Suprapubic skin (tissue), 4 donors: ENCODE results near the gene PLA2G4C. TPM values are rescaled to one million over a fixed set of nuclear protein-coding genes. Genes with fewer than 3 reads are reported as not detected.

Experiments used
- DNase-seq, 2 donors: peaks; one replicate each; pipeline ENCODE4 v3.0.0-alpha.2; 2019; ENCODE audit warnings: low spot score in 2 of 2
- H3K27ac ChIP-seq: fragments of 200-600 bp; sonication (generic); one replicate; pipeline ENCODE4 v1.5.1; 2019
- H3K27me3 ChIP-seq: fragments of 200-600 bp; sonication (generic); one replicate; pipeline ENCODE4 v1.5.1; 2019
- H3K36me3 ChIP-seq: fragments of 200-600 bp; sonication (generic); one replicate; pipeline ENCODE4 v1.5.1; 2019
- H3K4me1 ChIP-seq: fragments of 200-600 bp; sonication (generic); one replicate; pipeline ENCODE4 v1.5.1; 2019
- H3K4me3 ChIP-seq: fragments of 200-600 bp; sonication (generic); one replicate; pipeline ENCODE4 v1.5.1; 2019; ENCODE audit warnings: mild to moderate bottlenecking
- H3K9me3 ChIP-seq: fragments of 200-600 bp; sonication (generic); one replicate; pipeline ENCODE4 v1.5.1; 2019
- EP300 ChIP-seq: sonication (generic); formaldehyde crosslinking; IDR thresholded peaks from one replicate; pipeline ENCODE4 v1.6.1; 2017; ENCODE audit warnings: antibody characterized with exemption
- POLR2A ChIP-seq, 2 donors: fragments of 450-650 bp; IDR thresholded peaks; one replicate each; pipeline ENCODE4 v1.6.1; 2017; ENCODE audit warnings: antibody characterized with exemption in 2 of 2, mild to moderate bottlenecking in 2 of 2, moderate library complexity in 2 of 2
- POLR2AphosphoS5 ChIP-seq, 3 donors: sonication (generic); formaldehyde crosslinking; IDR thresholded peaks; one replicate each; pipeline ENCODE4 v1.6.1; 2017; ENCODE audit warnings: antibody characterized with exemption in 3 of 3
- WGBS: methylation state at CpG from one replicate; pipeline ENCODE4 v1.1.5; 2018; 5-methylcytosine and 5-hydroxymethylcytosine counted together
- total RNA-seq, 4 donors: library from RNA; depleted of rRNA; stranded (reverse); fragments of >200 nt; gene quantifications; one replicate each; pipeline ENCODE4 v1.1.0, GENCODE V29; 2016
- TF ChIP-seq, protein P1 (sequence below), 2 donors: fragments of 200-600 bp in 1 of 2; fragments of 450-650 bp in 1 of 2; sonication (generic) in 1 of 2; IDR thresholded peaks; one replicate each; pipeline ENCODE4 v1.5.1; 2016 to 2019; ENCODE audit warnings: antibody characterized with exemption in 2 of 2, mild to moderate bottlenecking in 1 of 2, moderate library complexity in 1 of 2

The PLA2G4C gene
- total RNA-seq, 4 donors from 2014 or later: 1.4 to 9.1 (median 5.7) TPM

DNA sequence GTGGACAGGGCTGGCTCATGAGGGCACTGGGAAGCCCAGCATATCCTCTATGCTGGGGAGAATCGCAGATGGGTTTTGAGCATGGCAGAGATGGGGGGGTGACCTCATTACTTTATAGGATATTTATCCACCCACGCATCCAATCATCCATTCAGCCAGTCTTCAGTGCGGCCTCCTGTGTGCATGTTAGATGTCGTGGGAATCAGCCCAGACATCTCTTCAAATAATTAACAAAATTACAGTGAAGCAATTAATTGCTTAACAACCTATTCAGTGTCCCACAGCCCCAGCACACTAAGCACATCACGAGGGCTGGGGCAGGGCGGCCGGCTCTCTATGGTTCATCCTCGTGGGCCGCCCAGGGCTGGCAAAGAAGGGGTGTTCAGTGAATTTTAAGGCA, 38.0 kb upstream of the PLA2G4C start:
- no peak for DNase-seq
- no peak overlapping the region for H3K27ac ChIP-seq
- TF ChIP-seq, protein P1, sequence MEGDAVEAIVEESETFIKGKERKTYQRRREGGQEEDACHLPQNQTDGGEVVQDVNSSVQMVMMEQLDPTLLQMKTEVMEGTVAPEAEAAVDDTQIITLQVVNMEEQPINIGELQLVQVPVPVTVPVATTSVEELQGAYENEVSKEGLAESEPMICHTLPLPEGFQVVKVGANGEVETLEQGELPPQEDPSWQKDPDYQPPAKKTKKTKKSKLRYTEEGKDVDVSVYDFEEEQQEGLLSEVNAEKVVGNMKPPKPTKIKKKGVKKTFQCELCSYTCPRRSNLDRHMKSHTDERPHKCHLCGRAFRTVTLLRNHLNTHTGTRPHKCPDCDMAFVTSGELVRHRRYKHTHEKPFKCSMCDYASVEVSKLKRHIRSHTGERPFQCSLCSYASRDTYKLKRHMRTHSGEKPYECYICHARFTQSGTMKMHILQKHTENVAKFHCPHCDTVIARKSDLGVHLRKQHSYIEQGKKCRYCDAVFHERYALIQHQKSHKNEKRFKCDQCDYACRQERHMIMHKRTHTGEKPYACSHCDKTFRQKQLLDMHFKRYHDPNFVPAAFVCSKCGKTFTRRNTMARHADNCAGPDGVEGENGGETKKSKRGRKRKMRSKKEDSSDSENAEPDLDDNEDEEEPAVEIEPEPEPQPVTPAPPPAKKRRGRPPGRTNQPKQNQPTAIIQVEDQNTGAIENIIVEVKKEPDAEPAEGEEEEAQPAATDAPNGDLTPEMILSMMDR (IDR thresholded peaks at IDR 0.05): no peak
- TF ChIP-seq POLR2AphosphoS5 (IDR thresholded peaks at IDR 0.05): no peak
- no peaks in the 10 kb centered on the region for H3K27me3 ChIP-seq
- no peak overlapping the region for H3K4me3 ChIP-seq
- WGBS: 80% methylated on average over 4 of the region's 9 CpGs
- H3K36me3 ChIP-seq: peaks cover 53% of the 10 kb centered on the region
- no peaks in the 10 kb centered on the region for H3K4me1 ChIP-seq
- H3K9me3 ChIP-seq: no peaks in the 10 kb centered on the region

DNA sequence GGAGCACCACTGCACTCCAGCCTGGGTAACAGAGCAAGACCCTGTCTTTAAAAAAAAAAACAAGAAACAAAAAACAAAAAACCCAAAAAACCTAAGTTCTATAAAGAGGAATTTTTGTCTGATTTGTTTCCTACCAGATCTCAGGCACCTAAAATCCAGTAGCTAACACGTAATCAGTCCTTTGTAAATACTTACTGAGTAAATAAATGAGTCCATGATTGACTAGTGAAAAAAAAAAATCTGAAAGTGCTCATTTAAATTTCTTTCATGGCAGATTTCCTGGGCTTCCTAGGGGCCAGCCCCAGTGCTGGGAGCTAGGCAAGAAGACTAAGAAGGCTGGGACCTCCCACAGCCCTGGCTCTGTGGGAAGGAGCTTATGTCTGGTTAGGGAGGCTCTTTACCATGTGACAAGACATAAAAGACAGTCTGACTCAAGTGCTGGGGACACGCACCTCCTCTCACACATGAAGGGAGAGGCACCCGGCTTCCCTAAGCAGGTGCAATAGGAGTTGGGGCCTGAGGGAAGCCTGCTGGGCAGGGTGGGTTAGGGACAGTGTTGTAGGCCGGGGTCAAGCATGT, 37.1 kb upstream of the PLA2G4C start:
- Histone ChIP-seq H3K36me3 (peaks cover 62% of the 10 kb centered on the region), H3K27me3 (no peaks in the 10 kb centered on the region)
- WGBS: 72% methylated on average over 4 of the region's 4 CpGs

DNA sequence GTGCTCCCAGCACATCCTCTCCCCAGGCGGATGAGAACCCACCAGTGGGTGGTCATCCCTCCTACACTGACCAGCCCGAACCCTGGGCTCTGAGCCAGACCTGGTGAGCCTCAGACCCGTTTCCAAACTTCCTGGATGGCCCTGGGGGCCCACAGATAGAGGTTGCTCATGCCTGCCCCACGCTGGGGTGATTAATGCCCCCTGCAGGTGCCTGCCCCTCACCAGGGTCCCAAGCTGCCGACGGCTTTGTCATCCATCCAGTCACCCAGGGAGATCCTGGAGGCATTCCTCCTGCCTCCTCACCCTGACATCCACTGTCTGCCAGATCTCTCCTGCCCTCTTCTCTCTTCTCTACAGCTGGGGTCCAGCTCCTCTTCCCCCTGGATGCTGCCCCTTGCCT, 28.4 kb upstream of the PLA2G4C start:
- Histone ChIP-seq H3K4me3 (no peak overlapping the region), H3K27ac (no peak overlapping the region), H3K36me3 (peaks cover 41% of the 10 kb centered on the region), H3K9me3 (no peaks in the 10 kb centered on the region), H3K4me1 (no peaks in the 10 kb centered on the region), H3K27me3 (no peaks in the 10 kb centered on the region)
- WGBS: 77% methylated on average over 6 of the region's 6 CpGs
- TF ChIP-seq POLR2A (IDR thresholded peaks at IDR 0.05) (no peak), POLR2AphosphoS5 (IDR thresholded peaks at IDR 0.05) (no peak), EP300 (no peak)
- TF ChIP-seq, protein P1 (IDR thresholded peaks at IDR 0.05): no peak
- DNase-seq: no peak

More for the DNA sequence above, 37.1 kb upstream of the PLA2G4C start:
- TF ChIP-seq EP300 (no peak), POLR2AphosphoS5 (IDR thresholded peaks at IDR 0.05) (no peak), POLR2A (IDR thresholded peaks at IDR 0.05) (no peak)
- TF ChIP-seq, protein P1 (IDR thresholded peaks at IDR 0.05): no peak
- H3K9me3 ChIP-seq: no peaks in the 10 kb centered on the region
- H3K4me1 ChIP-seq: no peaks in the 10 kb centered on the region
- H3K4me3 ChIP-seq: no peak overlapping the region
- DNase-seq: no peak
- no peak overlapping the region for H3K27ac ChIP-seq

DNA sequence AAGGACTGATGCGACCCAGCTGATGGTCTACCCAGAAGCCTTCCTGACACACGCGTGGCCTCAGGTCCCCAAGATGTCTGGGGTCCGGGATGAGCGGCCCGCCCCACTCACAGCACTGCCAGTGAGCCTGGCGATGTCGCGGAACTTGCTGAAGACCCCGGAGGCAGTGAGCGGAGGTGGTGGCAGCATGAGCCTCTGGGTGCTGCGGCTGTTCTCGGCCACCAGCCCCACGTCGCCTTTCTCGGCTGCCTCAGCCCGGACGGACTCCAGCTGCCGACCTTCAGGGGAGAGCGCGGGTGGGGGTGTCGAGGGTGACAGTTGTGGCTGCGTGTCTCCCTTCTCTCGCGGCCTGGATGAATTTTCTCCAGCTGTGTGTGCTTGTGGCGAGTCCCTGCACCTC, 26.8 kb upstream of the PLA2G4C start:
- TF ChIP-seq, protein P1 (IDR thresholded peaks at IDR 0.05): no peak
- WGBS: 95% methylated on average over 23 of the region's 26 CpGs
- no peak for DNase-seq
- peaks cover 38% of the 10 kb centered on the region for H3K36me3 ChIP-seq
- no peaks in the 10 kb centered on the region for H3K4me1 ChIP-seq
- no peaks in the 10 kb centered on the region for H3K9me3 ChIP-seq
- H3K27me3 ChIP-seq: no peaks in the 10 kb centered on the region
- H3K4me3 ChIP-seq: no peak overlapping the region
- H3K27ac ChIP-seq: no peak overlapping the region

DNA sequence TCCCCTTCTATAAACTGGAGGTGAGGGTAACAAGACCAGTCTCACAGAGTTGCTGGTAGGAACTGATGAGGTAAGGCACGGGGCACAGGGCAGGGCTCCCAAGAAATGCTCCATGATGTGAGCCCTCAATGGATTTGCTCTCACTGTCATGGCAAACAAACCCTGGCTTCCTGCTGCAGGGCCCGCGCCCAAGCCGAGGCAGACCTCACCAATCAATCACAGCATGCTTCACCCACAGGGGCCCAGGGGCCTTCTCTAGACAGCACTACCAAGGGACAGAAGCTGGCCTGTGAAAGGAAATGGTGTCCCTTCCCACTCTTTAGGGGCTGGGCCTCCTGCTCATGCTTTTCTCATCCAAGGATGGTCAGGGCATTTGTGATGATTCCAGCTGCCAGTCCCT, 25.9 kb upstream of the PLA2G4C start:
- no peaks in the 10 kb centered on the region for H3K27me3 ChIP-seq
- no CpG with 5 or more reads among the region's 4 CpGs for WGBS
- no peaks in the 10 kb centered on the region for H3K9me3 ChIP-seq
- peaks cover 44% of the 10 kb centered on the region for H3K36me3 ChIP-seq
- no peaks in the 10 kb centered on the region for H3K4me1 ChIP-seq
- no peak overlapping the region for H3K27ac ChIP-seq
- TF ChIP-seq, protein P1 (IDR thresholded peaks at IDR 0.05): no peak
- TF ChIP-seq EP300: no peak
- TF ChIP-seq POLR2AphosphoS5 (IDR thresholded peaks at IDR 0.05): no peak
- TF ChIP-seq POLR2A (IDR thresholded peaks at IDR 0.05): no peak
- no peak overlapping the region for H3K4me3 ChIP-seq
- no peak for DNase-seq
